Left renal cortex interstitium (tissue), 4 donors: Measurements from ENCODE around the gene FBXL13. TPM values are rescaled to one million over a fixed set of nuclear protein-coding genes. Genes with fewer than 3 reads are reported as not detected.
A peak's percentile ranks its signal among the peaks of the same experiment; 100 is the strongest.
"Not testable (repeated sequence)": the region's sequence is repeated elsewhere in the genome, so short reads cannot be mapped to it uniquely, and the experiment has no call there.

Experiments used
- DNase-seq, 4 donors: peaks; one replicate each; pipeline ENCODE4 v3.0.0-alpha.2; 2013; ENCODE audit warnings: low read depth in 4 of 4, low spot score in 2 of 4, missing footprints in 1 of 4
- polyA plus RNA-seq, 4 donors: library from polyadenylated mRNA; unstranded; fragments of 120-200 nt; gene quantifications; one replicate each; pipeline ENCODE4 v1.2.1, GENCODE V29; 2013; ENCODE audit not compliant: insufficient read length in 4 of 4

FBXL13 gene
- polyA plus RNA-seq, 4 donors, result 1.5 to 4.1 (median 3.3) TPM

DNA sequence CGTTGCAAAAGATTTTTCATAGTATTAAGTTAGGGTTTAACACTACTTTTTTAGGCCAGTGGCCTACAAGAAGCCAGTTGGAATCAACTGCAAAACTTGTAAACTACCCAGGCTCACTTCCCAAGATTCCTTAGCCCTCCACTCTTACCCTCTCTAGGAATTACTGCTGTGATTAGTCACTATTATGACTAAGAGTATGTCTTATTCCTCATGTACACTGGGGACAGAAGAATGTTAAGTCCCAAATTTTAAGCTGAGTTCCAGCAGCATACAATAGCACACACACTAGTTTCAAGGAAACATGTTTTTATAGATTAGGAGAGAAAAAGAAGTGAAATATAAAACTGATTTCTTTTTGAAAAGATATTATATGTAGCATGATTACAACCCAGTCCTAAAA, 42.8 kb downstream of the FBXL13 start:
- no peak for DNase-seq

DNA sequence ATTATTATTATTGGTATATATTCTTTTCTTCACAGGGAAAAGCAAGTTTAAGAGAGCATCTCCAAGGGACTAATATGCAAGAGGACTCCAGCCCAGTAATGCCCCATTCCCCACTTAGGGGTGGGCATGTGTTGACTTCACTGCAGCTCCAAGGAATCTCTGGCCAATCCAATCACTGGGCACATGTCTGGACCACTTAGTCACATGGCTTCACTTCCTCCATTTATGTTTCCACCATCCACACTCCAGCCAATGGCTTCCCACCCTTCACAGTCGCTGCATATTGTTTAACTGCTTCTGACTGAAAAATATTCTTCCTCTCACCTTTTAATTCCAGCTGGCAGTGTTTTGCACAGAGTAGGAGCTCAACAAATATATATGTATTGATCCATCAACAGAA, 43.6 kb downstream of the FBXL13 start:
- no peak for DNase-seq

DNA sequence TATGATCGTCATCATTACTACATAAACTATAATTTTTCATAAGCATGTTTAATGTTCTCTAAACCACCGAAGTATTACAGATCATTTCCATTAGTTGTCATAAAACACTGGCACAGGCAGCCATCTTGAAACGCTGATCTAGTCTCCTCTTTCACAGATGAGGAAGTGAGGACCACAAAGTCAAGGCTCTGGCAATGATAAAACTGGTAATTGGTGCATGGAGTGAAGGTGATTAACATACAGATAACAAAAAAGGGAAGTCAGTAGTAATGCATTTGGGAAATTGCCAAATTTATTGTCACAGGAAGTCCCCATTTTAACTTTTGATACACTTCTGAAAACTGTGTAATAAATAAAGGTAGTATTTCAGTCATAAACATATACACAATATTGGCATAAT, 49.3 kb downstream of the FBXL13 start:
- DNase-seq, result no peak

GRCh38 chr7:103023578-103023977, 51.0 kb downstream of the FBXL13 start:
- DNase-seq, result not testable (repeated sequence)

DNA sequence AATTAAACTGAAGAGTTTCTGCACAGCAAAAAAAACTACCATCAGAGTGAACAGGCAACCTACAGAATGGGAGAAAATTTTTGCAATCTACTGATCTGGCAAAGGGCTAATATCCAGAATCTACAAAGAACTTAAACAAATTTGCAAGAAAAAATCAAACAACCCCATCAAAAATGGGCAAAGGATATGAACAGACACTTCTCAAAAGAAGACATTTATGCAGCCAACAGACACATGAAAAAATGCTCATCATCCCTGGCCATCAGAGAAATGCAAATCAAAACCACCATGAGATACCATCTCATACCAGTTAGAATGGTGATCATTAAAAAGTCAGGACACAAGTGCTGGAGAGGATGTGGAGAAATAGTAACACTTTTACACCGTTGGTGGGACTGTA, 53.1 kb downstream of the FBXL13 start:
- not testable (repeated sequence) for DNase-seq

DNA sequence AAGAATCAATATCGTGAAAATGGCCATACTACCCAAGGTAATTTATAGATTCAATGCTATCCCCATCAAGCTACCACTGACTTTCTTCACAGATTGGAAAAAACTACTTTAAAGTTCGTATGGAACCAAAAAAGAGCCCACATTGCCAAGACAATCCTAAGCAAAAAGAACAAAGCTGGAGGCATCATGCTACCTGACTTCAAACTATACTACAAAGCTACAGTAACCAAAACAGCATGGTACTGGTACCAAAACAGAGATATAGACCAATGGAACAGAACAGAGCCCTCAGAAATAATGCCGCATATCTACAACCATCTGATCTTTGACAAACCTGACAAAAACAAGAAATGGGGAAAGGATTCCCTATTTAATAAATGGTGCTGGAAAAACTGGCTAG, 53.7 kb downstream of the FBXL13 start:
- not testable (repeated sequence) for DNase-seq

DNA sequence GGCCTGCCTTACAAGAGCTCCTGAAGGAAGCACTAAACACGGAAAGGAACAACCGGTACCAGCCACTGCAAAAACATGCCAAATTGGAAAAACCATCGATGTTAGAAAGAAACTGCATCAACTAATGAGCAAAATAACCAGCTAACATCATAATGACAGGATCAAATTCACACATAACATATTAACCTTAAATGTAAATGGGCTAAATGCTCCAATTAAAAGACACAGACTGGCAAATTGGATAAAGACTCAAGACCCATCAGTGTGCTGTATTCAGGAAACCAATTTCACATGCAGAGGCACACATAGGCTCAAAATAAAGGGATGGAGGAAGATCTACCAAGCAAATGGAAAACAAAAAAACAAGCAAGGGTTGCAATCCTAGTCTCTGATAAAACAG, 56.3 kb downstream of the FBXL13 start:
- not testable (repeated sequence) for DNase-seq

DNA sequence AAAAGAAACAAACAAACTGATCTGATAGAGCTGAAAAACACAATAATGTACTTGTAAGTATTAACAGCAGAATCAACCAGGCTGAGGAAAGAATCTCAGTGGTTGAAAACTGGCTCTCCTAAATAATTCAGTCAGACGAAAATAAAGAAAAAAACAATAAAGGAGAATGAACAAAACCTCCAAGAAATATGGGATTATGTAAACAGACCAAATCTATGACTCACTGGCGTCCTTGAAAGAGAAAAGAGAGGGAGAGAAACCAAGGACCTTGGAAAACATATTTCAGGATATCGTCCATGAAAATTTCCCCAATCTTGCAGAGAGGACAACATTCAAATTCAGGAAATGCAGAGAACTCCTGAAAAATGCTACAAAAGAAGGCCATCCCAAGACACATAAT, 62.9 kb downstream of the FBXL13 start:
- no peak for DNase-seq

DNA sequence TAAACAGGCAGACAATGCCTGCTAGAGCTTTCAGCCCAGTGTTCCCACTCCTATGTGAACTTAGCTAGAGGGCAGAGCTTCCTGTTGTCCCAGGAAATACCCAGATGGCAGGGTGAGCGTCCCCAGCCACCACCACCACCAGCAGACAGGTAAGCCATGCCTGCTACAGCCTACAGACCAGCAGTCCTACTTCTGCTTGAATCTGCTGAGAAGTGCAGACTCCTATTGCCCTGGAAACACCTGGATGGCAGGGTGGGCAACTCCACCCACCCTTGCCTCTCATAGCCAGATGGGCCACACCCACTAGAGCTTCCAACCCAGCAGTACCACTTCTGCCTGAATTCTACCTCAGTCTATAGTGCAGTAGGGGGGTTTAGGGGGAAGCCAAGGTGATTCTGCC, 64.4 kb downstream of the FBXL13 start:
- no peak for DNase-seq

DNA sequence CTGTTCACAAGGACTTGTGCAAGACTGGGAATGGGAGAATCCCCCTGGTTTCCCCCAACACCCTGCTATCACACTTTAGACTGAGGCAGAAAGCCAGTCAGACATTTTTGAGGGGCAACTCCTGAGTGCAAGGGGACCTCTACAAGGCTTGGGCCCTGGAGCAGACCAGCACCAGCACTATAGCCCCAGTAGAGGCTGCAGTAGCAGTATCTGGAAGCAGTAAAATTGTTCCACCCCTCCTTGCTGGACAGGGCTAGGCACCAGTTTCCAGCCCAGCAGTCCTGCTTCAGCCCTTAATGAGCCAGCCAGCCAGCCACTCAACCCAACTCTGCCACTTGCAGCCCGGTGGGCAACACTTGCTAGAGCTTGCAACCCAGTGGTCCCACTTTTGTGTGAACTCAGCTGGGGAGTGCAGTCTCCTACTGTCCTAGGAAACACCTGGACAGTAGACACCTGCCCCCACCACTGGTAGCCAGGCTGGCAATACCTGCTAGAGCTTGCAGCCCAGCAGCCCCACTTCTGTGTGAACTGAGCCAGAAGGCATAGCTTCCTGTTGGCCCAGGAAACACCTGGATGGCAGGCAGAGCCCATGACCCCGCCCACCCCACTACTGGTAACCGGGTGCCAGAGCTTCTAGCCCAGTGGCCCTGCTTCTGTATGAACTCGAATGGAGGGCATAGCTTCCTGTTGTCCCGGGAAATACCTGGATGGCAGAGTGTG, 65.0 kb downstream of the FBXL13 start:
- no peak for DNase-seq

GRCh38 chr7:103003004-103003403, 71.6 kb downstream of the FBXL13 start:
- no peak for DNase-seq

DNA sequence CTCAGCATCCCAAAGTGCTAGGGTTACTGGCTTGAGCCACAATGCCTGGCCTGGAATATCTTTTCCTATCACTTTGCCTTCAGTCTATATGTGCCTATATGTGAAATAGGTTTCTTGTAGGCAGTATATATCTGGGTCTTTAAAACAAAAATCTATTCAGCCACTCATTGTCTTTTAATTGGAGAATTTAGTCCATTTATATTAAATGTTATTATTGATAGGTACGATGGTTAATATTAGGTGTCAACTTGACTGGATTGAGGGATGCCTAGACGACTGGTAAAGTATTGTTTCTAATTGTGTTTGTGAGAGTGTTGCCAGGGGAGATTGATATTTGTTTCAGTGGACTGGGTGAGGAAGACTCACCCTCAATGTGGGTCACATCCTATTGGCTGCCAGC, 73.4 kb downstream of the FBXL13 start:
- DNase-seq, result no peak

DNA sequence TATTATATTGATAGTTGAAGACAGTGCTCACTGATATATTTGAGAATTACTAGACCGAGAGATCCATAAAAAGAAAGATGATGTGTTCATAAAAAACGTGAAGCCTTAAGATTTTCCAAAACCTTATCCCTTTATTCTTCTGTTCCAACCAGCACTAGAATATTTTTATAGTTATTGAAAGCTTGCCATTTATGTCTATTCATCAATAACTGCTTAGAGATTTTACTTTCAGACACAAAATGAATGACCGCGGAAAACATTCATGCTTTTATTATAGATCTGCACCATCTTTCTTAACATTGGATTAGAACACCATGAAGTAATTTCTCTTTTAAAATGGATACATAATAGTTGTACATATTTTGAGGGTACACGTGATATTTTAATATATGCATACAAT, 77.6 kb downstream of the FBXL13 start:
- no peak for DNase-seq

GRCh38 chr7:102995609-102996008, 79.0 kb downstream of the FBXL13 start:
- not testable (repeated sequence) for DNase-seq

DNA sequence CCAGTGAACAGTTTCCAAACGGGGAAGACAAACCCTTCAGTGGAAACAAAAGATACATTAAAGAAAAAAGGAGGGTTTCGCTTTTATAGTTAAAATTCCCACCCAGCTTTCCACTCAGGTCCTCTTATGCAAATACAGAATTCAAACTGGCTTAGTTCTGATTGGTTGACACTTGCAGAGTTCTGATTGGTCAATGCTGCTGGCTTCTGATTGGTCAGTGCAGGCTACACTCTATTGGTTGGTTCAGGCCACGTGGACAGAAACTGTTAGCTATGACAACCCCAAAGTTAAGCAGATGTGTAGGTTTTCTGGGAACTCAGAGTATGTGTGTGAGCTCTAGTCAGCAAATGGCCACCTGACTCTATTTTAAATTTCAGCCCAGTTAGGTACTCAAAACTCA, 80.0 kb downstream of the FBXL13 start:
- DNase-seq, result no peak

DNA sequence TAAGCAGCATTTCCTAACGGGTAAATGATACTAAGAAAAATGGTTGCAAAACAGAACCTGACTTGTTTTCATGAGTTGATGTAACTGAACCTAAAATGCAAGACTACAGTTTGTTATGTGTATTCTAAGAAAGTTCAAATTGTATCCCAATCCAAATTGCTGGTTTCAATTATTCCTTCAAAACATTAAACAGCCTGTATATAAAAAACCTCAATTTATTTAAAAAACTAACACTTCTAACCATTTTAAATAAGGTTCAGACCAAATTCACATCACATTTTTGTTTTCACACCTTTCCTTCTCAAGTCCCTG, 80.9 kb downstream of the FBXL13 start:
- DNase-seq, result no peak

DNA sequence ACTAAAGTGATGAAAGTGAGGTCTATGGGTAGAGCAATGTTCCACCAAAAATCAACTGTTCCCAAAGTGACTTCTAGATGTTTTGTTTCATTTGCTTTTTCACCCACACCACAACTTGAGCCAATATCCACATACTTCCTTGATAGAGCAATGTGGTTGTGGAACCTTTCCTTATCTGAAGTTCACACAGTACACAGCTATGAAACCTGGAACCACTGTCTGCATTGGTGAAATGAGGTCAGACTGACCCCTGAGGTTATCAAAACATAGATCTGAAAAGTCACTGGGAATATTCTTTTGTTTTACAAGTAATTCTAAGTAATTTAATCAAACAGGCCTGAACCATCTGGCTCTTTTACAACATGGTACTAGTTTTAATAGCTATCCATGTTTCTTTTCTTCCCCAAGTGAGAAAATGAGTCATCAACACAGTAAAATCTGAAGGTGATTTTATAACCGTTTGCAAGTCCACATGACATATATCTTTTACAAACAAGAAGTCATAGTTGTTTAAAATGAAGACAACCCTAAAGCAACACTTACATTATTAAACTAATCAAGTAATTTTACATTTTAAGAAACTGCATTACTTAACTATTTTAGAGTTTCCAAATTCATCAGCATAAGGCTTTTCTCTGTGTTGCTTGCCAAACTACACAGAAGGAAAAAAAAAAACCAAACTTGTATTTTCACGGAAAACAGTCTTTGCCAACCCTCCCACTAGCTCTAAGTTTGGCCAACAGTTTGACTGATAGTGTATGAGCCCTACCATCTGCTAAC, 81.5 kb downstream of the FBXL13 start:
- peak; percentile 19 to 34 (median 26) for DNase-seq

GRCh38 chr7:102992509-102992937, 82.1 kb downstream of the FBXL13 start:
- no peak for DNase-seq

DNA sequence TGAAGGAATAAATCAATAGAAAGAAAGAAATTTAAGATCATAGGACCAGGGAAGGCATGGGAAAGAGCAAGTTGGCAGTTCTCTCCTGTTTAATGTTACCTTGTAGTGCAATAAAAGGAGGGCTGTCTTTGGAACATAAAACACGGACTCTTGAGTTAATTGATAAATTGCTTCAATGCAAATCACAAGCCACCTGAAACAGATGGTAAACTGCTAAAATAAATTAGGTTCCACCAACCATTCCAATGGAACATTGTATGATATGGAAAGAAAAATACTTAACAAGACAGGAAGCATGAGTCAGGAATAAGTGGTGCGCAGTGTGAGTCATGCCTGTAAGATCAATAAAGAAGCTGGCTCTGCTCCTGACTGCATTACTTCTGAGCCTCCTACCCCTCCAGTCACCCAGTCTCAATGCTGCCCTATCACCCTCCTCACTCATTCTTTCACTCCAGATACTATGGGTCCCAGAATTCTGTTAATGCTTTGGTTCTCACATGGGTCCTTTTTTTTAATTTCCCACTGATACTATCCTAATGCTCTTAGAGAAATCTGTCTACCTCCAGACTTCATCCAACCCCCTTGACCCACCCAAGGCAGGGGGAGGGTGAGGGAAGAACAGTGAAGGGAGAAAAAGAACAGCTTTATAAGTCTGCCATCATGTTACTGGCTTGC, 82.9 kb downstream of the FBXL13 start:
- no peak for DNase-seq

DNA sequence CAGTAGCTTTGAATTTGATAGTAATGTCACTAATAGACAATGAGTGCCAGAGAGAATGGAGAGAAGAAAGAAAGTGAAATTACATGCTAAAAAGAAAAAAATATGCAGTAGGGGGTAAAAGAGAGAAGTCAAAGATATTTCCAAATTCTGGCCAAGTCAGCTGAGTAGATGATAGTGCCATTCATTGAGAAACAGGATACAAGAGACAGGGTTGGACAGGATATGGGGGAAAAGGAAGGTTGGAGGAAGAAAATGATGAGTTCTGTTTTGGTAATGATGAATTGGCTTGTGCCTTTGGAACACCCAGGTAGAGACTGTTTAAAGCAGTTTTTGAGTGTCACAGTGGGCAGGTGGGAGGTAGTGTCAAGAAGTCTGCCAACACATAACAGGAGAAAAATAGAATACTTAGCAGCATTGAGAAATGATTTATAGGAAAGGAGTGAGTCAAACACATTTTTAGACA, 83.5 kb downstream of the FBXL13 start:
- DNase-seq, result no peak

DNA sequence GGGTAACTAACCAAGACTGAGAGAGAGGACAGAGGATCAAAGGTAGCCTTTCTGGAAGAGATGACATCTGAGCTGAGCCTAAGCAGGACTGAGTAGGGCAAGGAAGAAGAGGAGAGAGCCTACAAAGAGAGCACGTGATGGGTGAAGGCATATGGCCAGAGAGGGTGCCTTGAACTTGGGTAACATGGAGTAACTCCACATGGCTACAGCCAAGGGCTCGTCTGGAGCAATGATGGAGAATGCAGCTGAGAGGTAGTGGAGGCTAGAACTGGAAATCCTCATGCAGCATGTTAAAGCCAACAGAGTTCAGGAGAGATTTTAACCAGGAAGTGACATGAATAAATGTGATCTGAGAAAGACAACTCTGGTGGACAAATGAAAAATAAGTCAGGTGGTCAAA, 84.0 kb downstream of the FBXL13 start:
- DNase-seq, result no peak
